ENCODE measurements around the gene TGFB1I1. TPM values are rescaled to one million over a fixed set of nuclear protein-coding genes. Genes with fewer than 3 reads are reported as not detected.
"Not testable (repeated sequence)": the region's sequence is repeated elsewhere in the genome, so short reads cannot be mapped to it uniquely, and the experiment has no call there.

TGFB1I1 gene
- total and polyA plus RNA-seq, 2 donors (not counting 3 experiments of a cell fraction or from before 2014, with no cell fraction given) = 73.7 to 115 TPM

DNA sequence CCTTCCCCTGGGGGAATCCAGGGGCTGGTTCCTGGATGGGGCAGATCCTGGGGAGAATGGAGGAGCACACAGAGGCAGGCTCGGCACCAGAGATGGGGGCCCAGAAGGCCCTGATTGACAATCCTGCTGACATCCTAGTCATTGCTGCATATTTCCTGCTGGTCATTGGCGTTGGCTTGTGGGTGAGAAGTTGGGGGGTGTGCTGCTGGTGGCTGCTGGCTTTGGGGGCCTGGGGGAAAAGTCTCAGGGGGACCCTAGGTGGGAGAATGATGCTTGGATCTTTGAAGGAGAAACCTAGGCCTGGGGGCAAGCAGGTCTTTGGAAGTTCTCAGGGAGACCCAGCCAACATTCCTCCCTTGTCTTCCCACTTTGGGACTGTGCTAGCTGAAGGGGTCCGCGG, 11.1 kb downstream of the TGFB1I1 start, which contains the start of gene SLC5A2:
Gene SLC5A2 (plus strand): TSS at position 43 of the 400 bp plus-strand sequence. CDS start 14 bp downstream, at position 57.
- POLR2A ChIA-PET = no interaction called here
- Histone ChIP-seq H3K27ac (ENCODE audit: insufficient read depth, low read depth, low read length) (no peak within 1 kb of the TSS), H4K20me1 (replicated peaks; ENCODE audit: control insufficient read depth, extremely low read depth, insufficient read depth, low read length) (no peaks in the 10 kb centered on the region), H3K9me3 (replicated peaks; ENCODE audit: control insufficient read depth, insufficient read depth, low read length) (no peaks in the 10 kb centered on the region), H3K79me2 (ENCODE audit: control insufficient read depth, insufficient read depth, low read length) (no peaks in the 10 kb centered on the region), H3K36me3 (ENCODE audit: control insufficient read depth in 2 of 2, extremely low read depth in 1 of 2, insufficient read depth in 2 of 2, low read length in 2 of 2) (peaks cover 0 to 4% of the 10 kb centered on the region in 2 experiments), H3K4me2 (ENCODE audit: insufficient read depth, low read length) (no peak within 1 kb of the TSS), H3K9me1 (replicated peaks; ENCODE audit: control insufficient read depth, extremely low read depth, insufficient read depth, low read length) (no peaks in the 10 kb centered on the region), H3K27me3 (ENCODE audit: control insufficient read depth in 2 of 2, insufficient read depth in 2 of 2, low read length in 2 of 2) (peaks cover 3 to 13% of the 10 kb centered on the region in 2 experiments), H3K4me3 (replicated peaks in 1 of 3; ENCODE audit: insufficient read depth in 1 of 3, low read depth in 1 of 3, low read length in 3 of 3) (no peak within 1 kb of the TSS), H2AFZ (ENCODE audit: low read depth, low read length) (no peak within 1 kb of the TSS), H3K4me1 (ENCODE audit: control insufficient read depth, extremely low read depth, insufficient read depth, low read length) (peaks cover 16% of the 10 kb centered on the region), H3K9ac (replicated peaks; ENCODE audit: extremely low read depth, insufficient read depth, low read length) (no peak within 1 kb of the TSS)
- TF ChIP-seq, protein P1, sequence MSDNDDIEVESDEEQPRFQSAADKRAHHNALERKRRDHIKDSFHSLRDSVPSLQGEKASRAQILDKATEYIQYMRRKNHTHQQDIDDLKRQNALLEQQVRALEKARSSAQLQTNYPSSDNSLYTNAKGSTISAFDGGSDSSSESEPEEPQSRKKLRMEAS (IDR thresholded peaks at IDR 0.05; ENCODE audit: insufficient read depth, insufficient read length) = no peak
- TF ChIP-seq POLR2A (IDR thresholded peaks at IDR 0.05; ENCODE audit: low read depth, low read length) (no peak), POLR2AphosphoS5 (IDR thresholded peaks at IDR 0.05; ENCODE audit: insufficient read depth, low read depth, low read length) (no peak), MYC (IDR thresholded peaks at IDR 0.05; ENCODE audit: low read depth, low read length) (no peak), FOS (IDR thresholded peaks at IDR 0.05; ENCODE audit: borderline replicate concordance, insufficient read depth, low read length) (no peak), EZH2 (IDR thresholded peaks at IDR 0.05; ENCODE audit: borderline replicate concordance, low read depth, low read length, severe bottlenecking) (no peak), JUN (IDR thresholded peaks at IDR 0.05; ENCODE audit: borderline replicate concordance, insufficient read depth, insufficient read length, low read depth) (no peak), GATA2 (IDR thresholded peaks at IDR 0.05; ENCODE audit: insufficient read depth, insufficient read length, low read depth, low read length) (no peak)
- TF ChIP-seq, protein P2, sequence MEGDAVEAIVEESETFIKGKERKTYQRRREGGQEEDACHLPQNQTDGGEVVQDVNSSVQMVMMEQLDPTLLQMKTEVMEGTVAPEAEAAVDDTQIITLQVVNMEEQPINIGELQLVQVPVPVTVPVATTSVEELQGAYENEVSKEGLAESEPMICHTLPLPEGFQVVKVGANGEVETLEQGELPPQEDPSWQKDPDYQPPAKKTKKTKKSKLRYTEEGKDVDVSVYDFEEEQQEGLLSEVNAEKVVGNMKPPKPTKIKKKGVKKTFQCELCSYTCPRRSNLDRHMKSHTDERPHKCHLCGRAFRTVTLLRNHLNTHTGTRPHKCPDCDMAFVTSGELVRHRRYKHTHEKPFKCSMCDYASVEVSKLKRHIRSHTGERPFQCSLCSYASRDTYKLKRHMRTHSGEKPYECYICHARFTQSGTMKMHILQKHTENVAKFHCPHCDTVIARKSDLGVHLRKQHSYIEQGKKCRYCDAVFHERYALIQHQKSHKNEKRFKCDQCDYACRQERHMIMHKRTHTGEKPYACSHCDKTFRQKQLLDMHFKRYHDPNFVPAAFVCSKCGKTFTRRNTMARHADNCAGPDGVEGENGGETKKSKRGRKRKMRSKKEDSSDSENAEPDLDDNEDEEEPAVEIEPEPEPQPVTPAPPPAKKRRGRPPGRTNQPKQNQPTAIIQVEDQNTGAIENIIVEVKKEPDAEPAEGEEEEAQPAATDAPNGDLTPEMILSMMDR (IDR thresholded peaks at IDR 0.05; ENCODE audit: extremely low read depth in 1 of 2, insufficient read depth in 1 of 2, low read depth in 1 of 2, low read length in 2 of 2) = no peak
- dilution Hi-C loops (cut with MboI; ENCODE audit: extremely low pct_ligation_motif_present, low sequenced_read_pairs) = no loop called here
- BruUV-seq (replicated peaks) = no TSS peak
- CTCF ChIA-PET = no interaction called here
- FAIRE-seq = no peak
- no peak for DNase-seq (ENCODE audit: low read depth, low spot score)
- intact Hi-C loops (cut with micrococcal nuclease) = no loop called here

DNA sequence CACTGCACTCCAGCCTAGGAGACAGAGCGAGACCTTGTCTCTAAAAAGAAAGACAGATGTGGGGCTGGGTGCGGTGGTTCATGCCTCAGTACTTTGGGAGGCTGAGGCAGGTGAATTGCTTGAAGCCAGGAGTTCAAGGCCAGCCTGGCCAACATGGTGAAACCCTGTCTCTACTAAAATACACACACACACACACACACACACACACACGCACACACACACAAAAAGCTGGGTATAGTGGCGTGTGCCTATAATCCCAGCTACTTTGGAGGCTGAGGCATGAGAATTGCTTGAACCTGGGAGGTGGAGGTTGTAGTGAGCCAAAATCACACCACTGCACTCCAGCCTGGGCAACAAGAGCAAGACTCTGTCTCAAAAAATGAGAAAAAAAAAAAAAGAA, 12.1 kb downstream of the TGFB1I1 start:
- Histone ChIP-seq H3K27me3 (ENCODE audit: control insufficient read depth in 2 of 2, insufficient read depth in 2 of 2, low read length in 2 of 2) (peaks cover 3 to 23% of the 10 kb centered on the region in 2 experiments), H3K4me1 (ENCODE audit: control insufficient read depth, extremely low read depth, insufficient read depth, low read length) (peaks cover 21% of the 10 kb centered on the region)
- H3K4me2 ChIP-seq (ENCODE audit: insufficient read depth, low read length); H3K79me2 ChIP-seq (ENCODE audit: control insufficient read depth, insufficient read depth, low read length); intact Hi-C loops (cut with micrococcal nuclease); H3K27ac ChIP-seq (ENCODE audit: insufficient read depth, low read depth, low read length); BruUV-seq (replicated peaks); DNase-seq (ENCODE audit: low read depth, low spot score); H3K9me3 ChIP-seq (replicated peaks; ENCODE audit: control insufficient read depth, insufficient read depth, low read length); H3K9me1 ChIP-seq (replicated peaks; ENCODE audit: control insufficient read depth, extremely low read depth, insufficient read depth, low read length); H3K36me3 ChIP-seq (ENCODE audit: control insufficient read depth in 2 of 2, extremely low read depth in 1 of 2, insufficient read depth in 2 of 2, low read length in 2 of 2); H4K20me1 ChIP-seq (replicated peaks; ENCODE audit: control insufficient read depth, extremely low read depth, insufficient read depth, low read length); FAIRE-seq; dilution Hi-C loops (cut with MboI; ENCODE audit: extremely low pct_ligation_motif_present, low sequenced_read_pairs); CTCF ChIA-PET; H3K4me3 ChIP-seq (replicated peaks in 1 of 3; ENCODE audit: insufficient read depth in 1 of 3, low read depth in 1 of 3, low read length in 3 of 3); H3K9ac ChIP-seq (replicated peaks; ENCODE audit: extremely low read depth, insufficient read depth, low read length); POLR2A ChIA-PET; H2AFZ ChIP-seq (ENCODE audit: low read depth, low read length): not testable (repeated sequence)
